ENCODE measurements around the gene COL23A1. TPM values are rescaled to one million over a fixed set of nuclear protein-coding genes. Genes with fewer than 3 reads are reported as not detected.

Gene COL23A1
- total RNA-seq: not detected in 2 replicates

DNA sequence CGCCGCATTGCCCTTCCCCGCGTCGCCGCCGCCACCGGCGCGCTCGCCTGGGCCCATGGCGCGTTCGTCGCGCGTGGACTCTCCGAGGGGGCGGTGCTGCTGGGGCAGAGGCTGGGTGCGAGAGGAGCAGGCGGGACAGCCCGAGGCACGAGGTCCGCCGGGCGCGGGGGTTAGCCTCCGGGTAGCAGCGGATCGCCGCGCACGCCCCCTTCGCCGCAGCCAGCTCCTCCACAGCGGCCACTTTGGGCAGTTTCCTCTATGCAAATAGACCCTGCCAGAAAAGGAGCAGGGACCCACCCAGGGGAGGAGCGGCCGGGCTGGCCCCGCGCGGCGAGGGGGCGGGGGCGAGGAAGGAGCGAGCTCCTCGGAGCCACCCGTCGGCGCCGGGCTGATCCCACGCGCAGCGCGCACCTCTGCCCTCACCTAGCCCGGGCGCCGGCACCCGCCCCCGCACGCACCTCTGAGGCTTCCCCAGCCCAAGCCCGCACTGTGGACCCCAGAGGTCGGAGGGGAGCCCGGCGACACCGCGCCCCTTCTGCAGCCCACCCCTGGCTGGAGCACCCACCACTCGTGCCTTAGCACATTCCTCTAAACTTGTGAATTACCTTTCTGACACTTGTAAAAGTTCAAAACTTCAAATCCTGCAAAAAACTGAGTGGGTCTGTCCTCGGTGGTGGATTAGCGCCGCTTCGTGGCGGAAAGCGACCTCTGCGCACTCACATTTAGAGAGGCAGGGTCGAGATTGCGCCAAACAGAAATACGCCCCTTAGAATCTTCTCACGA lies at the start of gene COL23A1:
TSS of gene COL23A1 (minus strand) at position 253 of the 783 bp plus-strand sequence.

DNA sequence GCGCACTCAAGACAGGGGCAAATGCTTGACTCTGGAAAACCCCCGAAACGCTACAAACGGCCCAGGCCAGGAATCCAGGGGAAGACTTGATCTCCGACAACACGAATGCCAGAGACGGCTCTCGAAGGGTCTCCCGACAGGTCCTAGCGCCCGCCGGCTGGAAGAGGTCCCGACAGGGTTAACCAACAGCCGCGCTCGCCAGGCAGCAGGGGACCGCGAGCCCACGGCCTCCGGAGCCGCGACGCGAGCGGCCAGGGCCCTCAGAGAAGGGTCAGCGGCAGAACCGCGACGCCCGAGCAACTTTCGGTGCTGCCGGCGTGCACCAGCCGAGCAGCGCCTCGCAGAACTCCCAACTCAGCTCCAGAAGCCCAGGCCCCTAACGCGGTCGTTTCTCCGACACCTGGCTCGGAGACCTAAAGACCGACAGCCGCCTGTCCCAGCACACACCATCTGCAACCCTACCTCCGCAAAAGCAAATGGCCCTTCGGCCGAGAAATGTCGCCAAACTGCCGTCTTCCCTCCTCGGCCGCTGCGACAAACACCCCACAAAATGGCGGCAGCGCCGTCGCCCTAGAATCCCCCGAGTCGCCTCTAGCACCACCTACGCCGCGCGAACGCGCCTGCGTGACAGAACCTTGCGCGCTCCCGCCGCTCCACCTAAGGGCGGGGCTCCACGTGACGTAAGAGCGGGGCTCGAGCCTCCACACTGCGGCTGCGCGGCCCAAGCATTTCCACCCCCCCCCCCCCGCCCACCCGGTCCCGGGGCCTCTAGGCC lies 36.5 kb upstream of the COL23A1 start, which contains the start of gene CLK4:
TSS of gene CLK4 (minus strand) at position 567 of the 775 bp plus-strand sequence. CDS start 3,634 bp downstream, outside the sequence.

DNA sequence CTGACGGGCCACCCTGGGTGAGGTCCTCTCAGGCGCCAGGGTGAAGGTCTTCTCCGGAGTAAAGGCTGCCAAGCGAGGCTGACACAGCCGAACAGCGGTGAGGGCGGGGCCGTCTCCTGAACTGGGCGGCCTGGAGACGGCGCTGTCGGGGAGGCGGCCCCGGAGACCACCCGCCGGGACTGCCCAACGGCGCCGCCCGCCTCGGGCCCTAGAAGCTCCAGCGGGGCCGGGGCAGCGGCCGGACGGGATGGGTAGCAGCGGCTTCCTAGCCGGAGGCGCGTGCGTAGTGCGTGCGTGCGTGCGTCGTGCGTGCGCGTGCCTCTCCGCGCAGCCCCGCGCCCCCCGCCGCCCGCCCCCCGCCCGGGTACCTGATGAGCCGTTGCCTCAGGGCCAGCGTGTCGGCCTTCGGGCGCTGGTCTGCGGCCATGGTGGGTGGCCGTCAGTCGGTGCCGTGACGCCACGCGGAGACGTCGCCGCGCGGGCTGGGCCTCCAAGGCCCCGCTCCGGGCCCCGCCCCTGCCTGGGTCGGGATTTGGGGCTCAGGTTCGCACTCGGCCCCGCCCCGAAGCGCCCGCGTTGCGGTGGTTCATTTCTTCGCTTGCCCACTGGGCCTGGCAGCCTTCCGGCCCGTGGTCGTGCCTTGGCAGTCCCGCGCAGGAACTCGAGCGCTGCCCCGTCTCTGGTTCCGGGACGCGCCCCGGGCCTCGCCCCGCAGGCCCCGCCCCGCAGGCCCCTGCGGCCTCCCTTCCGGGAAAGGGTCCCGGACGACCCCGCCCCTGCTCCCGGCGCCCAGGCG lies 357.9 kb downstream of the COL23A1 start, which contains the start of gene PHYKPL:
TSS of gene PHYKPL (minus strand) at position 679 of the 796 bp plus-strand sequence. CDS start at position 427, 252 bp downstream.

DNA sequence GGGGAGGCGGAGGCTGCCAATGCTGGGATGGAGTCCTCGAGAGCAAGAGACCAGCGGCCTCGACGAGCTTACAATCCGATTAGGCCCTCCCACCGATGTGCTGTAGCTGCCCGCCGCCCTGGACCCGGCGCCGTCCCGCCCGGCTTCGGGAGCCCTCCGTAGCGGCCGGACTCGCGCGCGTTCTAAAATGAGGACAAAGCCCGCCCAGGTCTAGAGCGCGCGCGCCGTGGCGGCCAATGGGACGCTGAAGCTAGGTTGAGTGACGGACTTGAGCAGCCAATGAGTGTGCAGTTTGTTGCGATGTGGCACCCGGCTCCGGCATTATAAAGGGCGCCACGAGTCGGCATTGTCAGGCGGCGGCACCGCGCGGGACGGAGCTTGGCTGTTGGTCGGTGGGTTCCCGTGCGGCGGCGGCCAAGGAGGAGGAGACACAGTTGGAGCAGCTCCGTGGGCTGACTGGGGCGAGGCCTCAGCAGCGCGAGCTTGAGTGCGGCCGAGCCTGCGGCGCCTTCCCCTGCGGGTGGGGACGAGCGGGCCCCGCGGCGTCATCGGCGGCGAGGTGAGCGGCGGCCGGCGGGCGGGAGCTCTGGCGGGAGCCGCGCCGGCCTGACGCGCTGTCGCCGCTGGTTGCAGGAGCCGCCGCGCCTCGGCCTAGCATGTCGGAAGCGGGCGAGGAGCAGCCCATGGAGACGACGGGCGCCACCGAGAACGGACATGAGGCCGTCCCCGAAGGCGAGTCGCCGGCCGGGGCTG lies 385.8 kb downstream of the COL23A1 start, which contains the start of gene HNRNPAB:
TSS of gene HNRNPAB (plus strand) at position 352 of the 753 bp plus-strand sequence. CDS start at position 657, 305 bp downstream.

Other genes with a start within 250 kb of the COL23A1 start
- 20.0 and 38.3 TPM in 2 replicates for gene CLK4, start 36.7 kb upstream of the COL23A1 start, total RNA-seq
- gene ZNF354A, start 140.3 kb upstream of the COL23A1 start, total RNA-seq: 4.3 and 9.4 TPM in 2 replicates

All from endothelial cell of coronary artery (primary cell).